Panc1 (cell line): ENCODE results near the gene NNAT. TPM values are rescaled to one million over a fixed set of nuclear protein-coding genes. Genes with fewer than 3 reads are reported as not detected.

ENCODE experiments used
- ATAC-seq: fragments of 200-7000 bp; cut with Tn5 transposase; 2 replicates; pipeline ENCODE4 v1.9.1; 2020; ENCODE audit warnings: mild to moderate bottlenecking, moderate library complexity
- BruUV-seq: library from RNA; stranded (reverse); fragments of 400-500 nt; replicated peaks from 2 replicates; lab custom pipeline; 2021; lab: Mats Ljungman, UMichigan
- CTCF ChIA-PET: fragments of 300-600 bp; sonication (Branson Sonifier 250); formaldehyde crosslinking; loops from one replicate; lab custom pipeline; 2022; ENCODE audit warnings: antibody characterized with exemption; lab: Charles Lee
- POLR2A ChIA-PET: fragments of 300-600 bp; sonication (Branson Sonifier 250); formaldehyde crosslinking; loops from one replicate; lab custom pipeline; 2022; ENCODE audit warnings: antibody characterized with exemption; lab: Charles Lee
- DNase-seq: peaks from one replicate; pipeline ENCODE4 v3.0.0-alpha.2; 2010; ENCODE audit warnings: low read depth, low spot score
- H3K27ac ChIP-seq: 2 replicates; pipeline ENCODE4 v1.5.1; 2011; ENCODE audit warnings: mild to moderate bottlenecking, low read length, inconsistent platforms
- H3K27me3 ChIP-seq: fragments of 200-500 bp; sonication (Bioruptor generic); 2 replicates; pipeline ENCODE4 v1.6.0; 2014; ENCODE audit warnings: low read length, inconsistent platforms; ENCODE audit not compliant: control insufficient read depth, insufficient read depth
- H3K36me3 ChIP-seq: fragments of 200-500 bp; sonication (Bioruptor generic); 2 replicates; pipeline ENCODE4 v1.5.1; 2014; ENCODE audit warnings: inconsistent platforms, mild to moderate bottlenecking, low read length, moderate library complexity; ENCODE audit not compliant: control insufficient read depth, insufficient read depth
- H3K4me1 ChIP-seq: 2 replicates; pipeline ENCODE4 v1.5.1; 2011; ENCODE audit warnings: inconsistent platforms, mild to moderate bottlenecking, low read length, moderate library complexity; ENCODE audit not compliant: control insufficient read depth, insufficient read depth
- H3K4me3 ChIP-seq, 2 experiments: 2 replicates each; pipeline ENCODE4 v1.5.1; 2011 to 2012; ENCODE audit warnings: low read depth in 2 of 2, low read length in 2 of 2, mild to moderate bottlenecking in 2 of 2, inconsistent platforms in 1 of 2, moderate library complexity in 1 of 2
- H3K9me3 ChIP-seq: fragments of 200-500 bp; sonication (Bioruptor generic); 2 replicates; pipeline ENCODE4 v1.5.1; 2014; ENCODE audit warnings: low read depth, mild to moderate bottlenecking, inconsistent platforms, low read length, moderate library complexity; ENCODE audit not compliant: control insufficient read depth, insufficient read depth
- CTCF ChIP-seq: fragments of 450-650 bp; IDR thresholded peaks from 2 replicates; pipeline ENCODE4 v1.5.1; 2017; ENCODE audit warnings: mild to moderate bottlenecking
- POLR2AphosphoS5 ChIP-seq: IDR thresholded peaks from 2 replicates; pipeline ENCODE4 v1.6.1; 2012; ENCODE audit warnings: mild to moderate bottlenecking, low read depth, low read length, moderate library complexity
- REST ChIP-seq, 2 experiments: IDR thresholded peaks; 2 replicates each; pipeline ENCODE4 v1.6.1; 2011 to 2012; ENCODE audit warnings: low read depth in 2 of 2, control low read depth in 1 of 2, low read length in 1 of 2, mild to moderate bottlenecking in 1 of 2, moderate library complexity in 1 of 2; ENCODE audit not compliant: insufficient read depth in 1 of 2
- SIN3A ChIP-seq: IDR thresholded peaks from 2 replicates; pipeline ENCODE4 v1.6.1; 2012; ENCODE audit warnings: low read depth, mild to moderate bottlenecking, low read length, moderate library complexity, borderline replicate concordance; ENCODE audit not compliant: insufficient read depth
- TCF7L2 ChIP-seq: IDR thresholded peaks from 2 replicates; pipeline ENCODE4 v1.6.1; 2011; ENCODE audit warnings: mild to moderate bottlenecking, low read depth, low read length, inconsistent platforms
- in situ Hi-C: cut with HindIII; loops from 2 replicates; pipeline ENCODE4 v1.10.0; 2016; ENCODE audit warnings: low sequenced_read_pairs, low pct_unique_long_range_greater_than_20kb
- intact Hi-C: fragments of 100-400 bp; cut with micrococcal nuclease; formaldehyde crosslinking; loops from one replicate; pipeline ENCODE4 v1.10.0; 2022; ENCODE audit not compliant: unreplicated experiment
- total RNA-seq: library from RNA; stranded (reverse); gene quantifications from one replicate; pipeline ENCODE4 v1.2.1, GENCODE V29; 2021; ENCODE audit not compliant: unreplicated experiment

Gene NNAT
- total RNA-seq, 1 experiment from 2014 or later = not detected

DNA sequence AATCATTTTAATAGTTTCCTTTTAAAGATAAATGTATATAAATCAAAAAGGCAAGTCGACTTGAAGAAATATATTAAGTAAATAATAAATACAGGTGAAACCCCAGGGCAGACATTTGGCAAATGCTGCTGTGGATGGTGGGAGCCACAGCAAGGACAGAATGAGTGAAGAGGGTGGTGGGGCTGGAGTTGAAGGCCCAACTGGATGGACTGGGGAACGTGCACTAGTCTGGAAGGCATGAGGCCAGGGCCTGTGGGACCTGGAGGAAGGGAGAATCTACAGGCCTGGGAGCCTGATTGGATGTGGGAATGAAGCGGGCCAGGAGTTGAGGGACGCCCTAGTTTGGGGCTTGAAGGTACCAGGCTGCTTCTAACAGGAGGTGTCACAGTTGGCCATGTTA lies 37.3 kb downstream of the NNAT start:
- CTCF ChIA-PET = no interaction called here
- no peak overlapping the region for H3K4me3 ChIP-seq
- no peaks in the 10 kb centered on the region for H3K9me3 ChIP-seq
- no TSS peak for BruUV-seq
- in situ Hi-C loops = no loop called here
- H3K4me1 ChIP-seq = no peaks in the 10 kb centered on the region
- H3K27ac ChIP-seq = no peak overlapping the region
- intact Hi-C loops = no loop called here
- no peaks in the 10 kb centered on the region; the same call in 1 of the 2 replicates for H3K27me3 ChIP-seq
- no peaks in the 10 kb centered on the region for H3K36me3 ChIP-seq
- no peak for DNase-seq
- POLR2A ChIA-PET = no interaction called here
- TF ChIP-seq POLR2AphosphoS5 = no peak
- TF ChIP-seq CTCF = no peak
- no peak for TF ChIP-seq TCF7L2
- TF ChIP-seq REST (IDR thresholded peaks at IDR 0.05; ENCODE audit: insufficient read depth in 1 of 2, low read depth in 2 of 2, low read length in 1 of 2) = no peak
- no peak for TF ChIP-seq SIN3A
- ATAC-seq = no peak

DNA sequence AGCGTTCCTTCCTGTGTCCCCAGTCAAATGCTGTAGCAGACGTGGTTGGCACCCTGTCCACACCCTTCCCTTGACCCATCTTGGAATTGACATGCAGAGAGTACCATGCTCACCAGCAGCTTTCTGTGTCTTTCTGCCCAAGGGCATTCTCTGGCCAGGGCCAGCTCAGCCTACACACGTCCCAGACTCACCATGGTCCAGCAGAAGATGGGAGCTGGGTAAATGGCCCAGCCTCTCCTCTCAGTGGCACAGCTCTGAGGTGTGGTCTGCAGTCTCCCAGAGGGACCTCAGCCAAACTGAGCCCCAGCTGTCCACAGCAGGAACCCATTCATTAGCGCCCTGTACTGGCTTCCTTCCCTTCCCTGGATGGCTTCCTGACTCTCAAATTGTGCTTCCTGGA lies 37.7 kb downstream of the NNAT start:
- H3K4me1 ChIP-seq = no peaks in the 10 kb centered on the region; the same call in 1 of the 2 replicates
- no peaks in the 10 kb centered on the region for H3K9me3 ChIP-seq
- peaks cover 2% of the 10 kb centered on the region; the same call in 1 of the 2 replicates for H3K27me3 ChIP-seq
- ChIA-PET CTCF (no interaction called here), POLR2A (no interaction called here)
- ATAC-seq (no peak; the same call in 1 of the 2 replicates), DNase-seq (no peak)
- H3K27ac ChIP-seq = no peak overlapping the region
- intact Hi-C loops = no loop called here
- H3K4me3 ChIP-seq = no peak overlapping the region
- TF ChIP-seq REST (IDR thresholded peaks at IDR 0.05; ENCODE audit: insufficient read depth in 1 of 2, low read depth in 2 of 2, low read length in 1 of 2) (no peak), CTCF (no peak), POLR2AphosphoS5 (no peak), SIN3A (no peak), TCF7L2 (no peak)
- in situ Hi-C loops = no loop called here
- BruUV-seq = no TSS peak
- H3K36me3 ChIP-seq = no peaks in the 10 kb centered on the region
